22Rv1 (cell line): ENCODE results near the gene MON1B.
A peak's percentile ranks its signal among the peaks of the same experiment; 100 is the strongest.
"Not testable (repeated sequence)": the region's sequence is repeated elsewhere in the genome, so short reads cannot be mapped to it uniquely, and the experiment has no call there.

ENCODE experiments used
- H3K27ac ChIP-seq: fragments of 450-650 bp; 2 replicates; pipeline ENCODE4 v1.5.1; 2017
- ZFX ChIP-seq: fragments of 450-650 bp; IDR thresholded peaks from 2 replicates; pipeline ENCODE4 v1.6.1; 2017; ENCODE audit warnings: antibody characterized with exemption, borderline replicate concordance
- TF ChIP-seq, protein P1 (sequence below): fragments of 450-650 bp; IDR thresholded peaks from 2 replicates; pipeline ENCODE4 v1.5.1; 2017; ENCODE audit warnings: mild to moderate bottlenecking

The MON1B gene

DNA sequence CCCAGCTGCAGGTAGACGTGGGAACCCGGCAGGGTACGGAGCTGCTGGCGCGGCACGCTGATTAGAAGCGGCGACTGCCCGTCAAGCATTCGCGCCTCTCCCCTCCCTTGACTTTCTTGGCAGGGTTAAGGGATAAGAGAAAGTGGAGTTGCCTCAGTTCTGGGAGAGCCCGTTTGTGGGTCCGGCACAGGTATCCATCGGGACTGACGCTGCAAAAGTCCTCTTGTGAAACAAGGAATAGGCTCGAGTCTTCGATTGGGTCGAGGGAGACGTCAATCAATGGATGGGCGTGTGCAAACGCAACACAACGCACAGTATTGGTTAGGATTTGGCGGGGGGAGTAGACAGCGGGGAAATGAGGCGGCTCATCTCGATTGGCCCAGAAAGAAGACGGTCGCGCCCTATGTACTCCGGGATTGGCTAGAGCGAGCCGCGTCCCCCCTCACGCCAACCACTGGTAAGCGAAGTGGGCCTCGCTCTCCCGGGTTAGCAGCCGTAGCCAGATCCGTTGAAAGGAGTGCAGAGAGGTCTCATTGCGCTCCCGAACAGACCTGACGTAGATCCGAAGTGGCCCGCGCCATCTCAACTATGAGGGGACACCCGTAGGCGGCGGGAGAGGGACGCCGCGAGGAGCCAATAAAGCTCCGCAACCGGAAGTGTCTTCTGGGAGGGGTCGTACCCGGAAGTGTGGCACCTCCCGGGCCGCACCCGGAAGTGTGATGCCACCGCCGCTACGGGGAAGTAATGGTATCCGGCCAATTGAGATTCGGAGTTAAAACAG is at the start of gene MON1B:
MON1B (plus strand) TSS at position 713 of the 781 bp plus-strand sequence. CDS start 296 bp downstream, outside the sequence.
- TF ChIP-seq, protein P1, sequence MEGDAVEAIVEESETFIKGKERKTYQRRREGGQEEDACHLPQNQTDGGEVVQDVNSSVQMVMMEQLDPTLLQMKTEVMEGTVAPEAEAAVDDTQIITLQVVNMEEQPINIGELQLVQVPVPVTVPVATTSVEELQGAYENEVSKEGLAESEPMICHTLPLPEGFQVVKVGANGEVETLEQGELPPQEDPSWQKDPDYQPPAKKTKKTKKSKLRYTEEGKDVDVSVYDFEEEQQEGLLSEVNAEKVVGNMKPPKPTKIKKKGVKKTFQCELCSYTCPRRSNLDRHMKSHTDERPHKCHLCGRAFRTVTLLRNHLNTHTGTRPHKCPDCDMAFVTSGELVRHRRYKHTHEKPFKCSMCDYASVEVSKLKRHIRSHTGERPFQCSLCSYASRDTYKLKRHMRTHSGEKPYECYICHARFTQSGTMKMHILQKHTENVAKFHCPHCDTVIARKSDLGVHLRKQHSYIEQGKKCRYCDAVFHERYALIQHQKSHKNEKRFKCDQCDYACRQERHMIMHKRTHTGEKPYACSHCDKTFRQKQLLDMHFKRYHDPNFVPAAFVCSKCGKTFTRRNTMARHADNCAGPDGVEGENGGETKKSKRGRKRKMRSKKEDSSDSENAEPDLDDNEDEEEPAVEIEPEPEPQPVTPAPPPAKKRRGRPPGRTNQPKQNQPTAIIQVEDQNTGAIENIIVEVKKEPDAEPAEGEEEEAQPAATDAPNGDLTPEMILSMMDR, result no peak
- TF ChIP-seq ZFX, result no peak
- H3K27ac ChIP-seq, result peak within 1 kb of the TSS; percentile 97

DNA sequence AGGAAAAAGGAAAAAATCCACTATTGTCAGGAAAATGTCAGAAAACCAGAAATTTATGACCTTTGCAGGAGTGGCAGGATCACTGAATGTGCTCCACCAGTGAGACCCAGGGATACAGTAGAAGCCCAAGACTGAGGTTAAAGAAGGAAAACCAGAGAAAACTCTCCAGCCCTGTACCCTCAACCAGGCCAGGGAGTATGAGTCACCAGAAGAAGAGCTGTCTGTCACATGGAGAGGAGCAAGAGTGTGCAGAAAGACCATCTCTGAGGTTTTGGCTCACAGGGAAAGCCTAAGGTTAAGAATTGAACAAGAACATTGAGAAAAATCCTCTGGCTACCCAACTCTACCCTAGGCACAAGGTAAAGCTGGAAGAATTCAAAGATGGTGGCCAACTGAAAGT is 47.6 kb upstream of the MON1B start:
- no peak for TF ChIP-seq ZFX
- TF ChIP-seq, protein P1, result no peak
- no peak overlapping the region for H3K27ac ChIP-seq

DNA sequence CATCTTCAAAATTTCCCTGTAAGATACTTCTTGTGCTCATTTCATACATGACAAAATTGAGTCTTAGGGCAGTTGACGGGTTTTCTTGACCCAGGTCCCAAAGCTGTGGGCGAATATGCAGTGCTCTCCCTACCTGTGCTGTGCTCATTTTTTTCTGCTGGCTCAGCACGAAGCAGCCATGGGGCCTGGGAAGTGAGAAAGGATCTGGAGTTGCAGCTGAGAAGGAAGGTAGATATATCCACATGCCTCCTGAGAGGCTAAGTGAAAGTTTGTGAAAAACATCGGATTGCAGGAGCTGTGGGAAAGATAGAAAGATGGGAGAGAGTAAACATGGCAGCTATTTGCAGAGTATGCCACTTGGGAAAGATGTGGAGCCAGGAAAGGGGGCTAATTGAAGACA is 42.9 kb upstream of the MON1B start:
- TF ChIP-seq, protein P1, result no peak
- TF ChIP-seq ZFX, result no peak
- no peak overlapping the region for H3K27ac ChIP-seq

DNA sequence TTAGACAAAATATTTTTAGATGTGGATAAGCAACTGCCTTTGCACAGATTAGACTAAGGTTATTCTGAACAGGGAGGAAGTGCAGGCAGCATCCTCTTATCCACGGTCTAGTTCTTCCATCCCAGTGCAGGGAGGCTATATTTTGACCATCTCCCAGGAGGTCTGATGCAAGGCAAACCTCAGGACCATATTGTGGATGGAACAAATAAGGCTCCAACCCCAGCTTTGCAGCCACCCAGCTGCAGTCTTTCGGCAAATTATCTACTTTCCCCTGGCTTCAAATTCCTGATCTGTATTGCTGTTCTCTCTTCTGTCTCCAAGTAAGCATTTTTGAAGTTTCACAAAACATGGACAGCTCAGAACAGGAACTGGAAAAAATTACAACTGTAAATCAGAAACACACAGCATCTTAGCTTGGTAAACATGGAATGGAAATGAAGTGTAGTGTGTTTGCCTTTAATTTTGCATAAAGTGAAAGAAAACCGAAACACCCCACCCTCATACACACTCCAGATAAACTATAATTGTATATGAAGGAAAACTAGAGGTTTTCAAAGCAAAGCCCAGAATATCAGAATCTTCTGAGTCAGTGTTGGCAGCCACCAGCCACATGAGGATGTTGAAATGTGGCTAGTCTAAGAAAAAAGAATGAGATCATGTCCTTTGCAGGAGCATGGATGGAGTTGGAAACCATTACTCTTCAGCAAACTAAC is 33.5 kb upstream of the MON1B start:
- TF ChIP-seq ZFX, result no peak
- H3K27ac ChIP-seq, result no peak overlapping the region

DNA sequence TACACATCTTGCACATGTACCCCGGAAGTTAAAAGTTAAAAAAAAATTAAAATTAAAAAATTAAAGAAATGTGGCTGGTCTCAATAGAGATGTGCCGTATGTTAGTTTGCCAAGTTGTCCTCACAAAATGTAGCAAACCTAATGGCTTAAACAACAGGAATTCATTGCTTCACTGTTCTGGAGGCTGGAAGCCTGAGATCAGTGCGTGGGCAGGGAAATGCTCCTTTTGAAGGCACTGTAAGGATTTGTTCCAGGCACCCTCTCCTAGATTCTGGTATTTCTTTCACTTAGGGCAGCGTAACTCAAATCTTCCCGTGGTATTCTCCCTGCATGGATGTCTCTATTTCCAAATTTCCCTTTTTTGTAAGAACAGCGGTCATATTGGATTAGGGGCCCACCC is 32.7 kb upstream of the MON1B start:
- H3K27ac ChIP-seq, result no peak overlapping the region
- TF ChIP-seq, protein P1, result no peak
- no peak for TF ChIP-seq ZFX

DNA sequence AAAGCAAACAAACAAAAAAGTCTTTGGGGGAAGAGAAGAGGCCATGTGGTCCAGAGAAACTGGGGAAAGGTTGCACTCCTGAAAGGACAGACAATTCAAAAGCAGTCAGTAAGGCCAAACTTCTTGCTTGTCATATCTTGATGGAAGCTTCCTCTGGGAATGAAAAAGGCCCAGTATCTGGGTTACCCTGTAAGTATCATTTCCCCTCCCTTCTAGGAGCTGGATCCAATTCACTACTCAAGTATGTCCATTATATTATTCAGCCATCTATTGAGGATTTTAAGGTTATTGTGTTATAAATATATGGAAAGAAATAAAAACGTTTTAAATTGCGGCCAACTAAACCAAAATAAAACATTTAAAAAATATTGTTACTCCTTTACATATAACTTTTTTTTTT is 26.0 kb upstream of the MON1B start:
- no peak for TF ChIP-seq ZFX
- TF ChIP-seq, protein P1, result no peak

DNA sequence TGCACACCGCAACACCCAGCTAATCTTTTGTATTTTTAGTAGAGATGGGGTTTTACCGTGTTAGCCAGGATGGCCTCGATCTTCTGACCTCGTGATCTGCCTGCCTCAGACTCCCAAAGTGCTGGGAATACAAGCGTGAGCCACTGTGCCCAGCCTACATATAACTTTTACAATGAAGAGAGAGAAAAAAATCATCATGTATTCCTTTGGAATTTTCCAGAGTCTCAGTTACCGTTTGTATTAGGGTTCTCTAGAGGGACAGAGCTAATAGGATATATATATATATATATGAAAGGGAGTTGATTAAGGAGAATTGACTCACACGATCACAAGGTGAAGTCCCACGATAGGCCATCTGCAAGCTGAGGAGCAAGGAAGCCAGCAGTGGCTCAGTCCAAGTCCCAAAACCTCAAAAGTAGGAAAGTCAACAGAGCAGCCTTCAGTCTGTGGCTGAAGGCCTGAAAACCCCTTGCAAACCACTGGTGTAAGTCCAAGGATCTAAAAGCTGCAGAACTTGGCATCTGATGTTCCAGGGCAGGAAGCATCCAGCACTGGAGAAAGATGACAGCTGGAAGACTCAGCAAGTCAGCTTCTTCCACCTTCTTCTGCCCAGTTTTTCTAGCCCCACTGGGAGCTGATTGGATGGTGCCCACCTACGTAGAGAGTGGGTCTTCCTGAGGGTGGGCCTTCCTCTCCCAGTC is 25.3 kb upstream of the MON1B start:
- H3K27ac ChIP-seq, result not testable (repeated sequence)

More for the DNA sequence above, 26.0 kb upstream of the MON1B start:
- no peak overlapping the region for H3K27ac ChIP-seq

DNA sequence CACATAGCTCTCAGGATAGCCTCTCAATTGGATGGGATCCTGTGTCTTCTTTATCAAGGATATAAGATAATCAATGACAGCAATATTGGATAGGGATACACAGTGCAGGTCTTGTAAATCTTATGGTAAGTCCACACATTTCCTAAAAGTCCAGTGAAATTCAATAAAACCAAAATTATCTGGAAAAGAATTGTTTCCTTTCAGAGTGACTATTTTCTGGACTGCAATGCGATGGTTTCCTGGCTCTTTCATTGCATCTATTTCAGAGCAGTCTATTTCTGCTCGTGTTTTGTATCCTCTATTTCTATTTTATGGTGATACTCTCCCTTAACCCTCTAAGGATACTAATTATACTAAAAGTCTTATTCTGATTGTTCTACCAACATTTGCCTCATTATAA is 24.3 kb upstream of the MON1B start:
- TF ChIP-seq, protein P1, result no peak
- no peak overlapping the region for H3K27ac ChIP-seq
